SK-N-MC (cell line): ENCODE measurements around the gene HDAC3.

Experiments
- DNase-seq: peaks from one replicate; pipeline ENCODE4 v3.0.0-alpha.2; 2011; ENCODE audit warnings: low read depth, low spot score
- H3K27ac ChIP-seq: fragments of 200-600 bp; sonication (generic); 2 replicates; pipeline ENCODE4 v1.5.1; 2016; ENCODE audit warnings: mixed run types
- H3K36me3 ChIP-seq: fragments of 200-600 bp; sonication (generic); 2 replicates; pipeline ENCODE4 v1.6.1; 2017; ENCODE audit warnings: antibody characterized with exemption, low read length, mixed read lengths; ENCODE audit not compliant: insufficient read depth
- H3K4me3 ChIP-seq: fragments of 200-600 bp; sonication (generic); 2 replicates; pipeline ENCODE4 v1.5.1; 2016
- H3K9ac ChIP-seq: fragments of 200-600 bp; sonication (generic); 2 replicates; pipeline ENCODE4 v1.8.0; 2017; ENCODE audit warnings: mixed run types, mixed read lengths; ENCODE audit not compliant: insufficient read length
- H3K9me3 ChIP-seq: fragments of 200-600 bp; sonication (generic); 2 replicates; pipeline ENCODE4 v1.6.1; 2017; ENCODE audit warnings: low read depth, mild to moderate bottlenecking, antibody characterized with exemption, low read length, moderate library complexity, mixed read lengths
- EZH2 ChIP-seq: fragments of 200-600 bp; sonication (generic); IDR thresholded peaks from one replicate; pipeline ENCODE4 v1.6.1; 2017; ENCODE audit warnings: antibody characterized with exemption
- FOXP2 ChIP-seq: optimal IDR thresholded peaks from 2 replicates; pipeline ENCODE3; 2011; ENCODE audit warnings: mild to moderate bottlenecking, moderate library complexity; ENCODE audit not compliant: insufficient read depth; ENCODE audit errors: extremely low read length, control extremely low read depth
- POLR2AphosphoS5 ChIP-seq: IDR thresholded peaks from 2 replicates; pipeline ENCODE4 v1.6.1; 2012; ENCODE audit warnings: mild to moderate bottlenecking, low read depth, low read length, borderline replicate concordance

Gene HDAC3

GRCh38 chr5:141586246-141586645, 50.4 kb downstream of the HDAC3 start:
- H3K9me3 ChIP-seq: no peaks in the 10 kb centered on the region
- H3K27ac ChIP-seq: no peak overlapping the region
- no peak for DNase-seq
- H3K9ac ChIP-seq: no peak overlapping the region
- TF ChIP-seq POLR2AphosphoS5 (no peak), EZH2 (no peak), FOXP2 (no peak)
- peaks cover 48% of the 10 kb centered on the region for H3K36me3 ChIP-seq
- no peak overlapping the region for H3K4me3 ChIP-seq

GRCh38 chr5:141585594-141585993, 51.1 kb downstream of the HDAC3 start:
- H3K9me3 ChIP-seq: no peaks in the 10 kb centered on the region
- H3K9ac ChIP-seq: no peak overlapping the region
- no peak overlapping the region for H3K27ac ChIP-seq
- H3K4me3 ChIP-seq: no peak overlapping the region
- DNase-seq: no peak
- TF ChIP-seq FOXP2 (no peak), EZH2 (no peak), POLR2AphosphoS5 (no peak)
- H3K36me3 ChIP-seq: peaks cover 55% of the 10 kb centered on the region

GRCh38 chr5:141574122-141574510, 62.5 kb downstream of the HDAC3 start:
- Histone ChIP-seq H3K9me3 (no peaks in the 10 kb centered on the region), H3K27ac (no peak overlapping the region), H3K4me3 (no peak overlapping the region), H3K36me3 (peaks cover 82% of the 10 kb centered on the region), H3K9ac (no peak overlapping the region)
- no peak for DNase-seq
- TF ChIP-seq EZH2: no peak
- TF ChIP-seq FOXP2: no peak
- TF ChIP-seq POLR2AphosphoS5: no peak

GRCh38 chr5:141573489-141574121, 63.0 kb downstream of the HDAC3 start:
- no peak overlapping the region for H3K4me3 ChIP-seq

More at GRCh38 chr5:141573489-141574121, 63.0 kb downstream of the HDAC3 start:
- H3K27ac ChIP-seq: no peak overlapping the region
- no peak overlapping the region for H3K9ac ChIP-seq
- peaks cover 80% of the 10 kb centered on the region for H3K36me3 ChIP-seq
- DNase-seq: no peak
- H3K9me3 ChIP-seq: no peaks in the 10 kb centered on the region
- no peak for TF ChIP-seq EZH2
- no peak for TF ChIP-seq FOXP2
- TF ChIP-seq POLR2AphosphoS5: no peak
